GM21619 (cell line): Measurements from ENCODE around the gene NDUFB10.

Experiments used
- ATAC-seq: cut with Tn5 transposase; IDR thresholded peaks from one replicate; pipeline ENCODE4 v1.9.1; 2021; ENCODE audit not compliant: unreplicated experiment

NDUFB10 gene

GRCh38 chr16:1998852-1999801, 39.8 kb downstream of the NDUFB10 start:
- no peak for ATAC-seq

GRCh38 chr16:1999866-2000514, 40.7 kb downstream of the NDUFB10 start:
- no peak for ATAC-seq

DNA sequence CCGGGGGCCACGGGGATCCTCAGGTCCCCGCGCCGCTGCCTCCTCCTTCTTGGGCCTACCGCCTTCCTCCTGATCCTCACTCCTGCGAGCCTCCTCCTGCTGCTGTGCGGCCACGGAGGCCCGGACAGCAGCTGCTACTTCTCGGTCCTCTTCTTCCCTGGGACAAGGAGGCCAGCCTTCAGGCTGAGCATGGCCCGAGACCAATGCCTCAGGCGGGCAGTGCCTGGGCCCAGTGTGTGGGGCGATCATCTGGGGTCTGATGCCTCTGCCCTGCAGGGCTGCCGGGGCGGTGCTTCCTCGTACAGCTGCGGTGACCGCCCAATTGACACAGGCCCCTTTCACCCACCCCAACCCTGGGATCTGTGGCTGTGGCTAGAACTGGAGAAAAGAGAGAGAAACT, 41.7 kb downstream of the NDUFB10 start:
- no peak for ATAC-seq

- ATAC-seq: no peak
Measured at GRCh38 chr16:2001456-2002355, 42.4 kb downstream of the NDUFB10 start.

DNA sequence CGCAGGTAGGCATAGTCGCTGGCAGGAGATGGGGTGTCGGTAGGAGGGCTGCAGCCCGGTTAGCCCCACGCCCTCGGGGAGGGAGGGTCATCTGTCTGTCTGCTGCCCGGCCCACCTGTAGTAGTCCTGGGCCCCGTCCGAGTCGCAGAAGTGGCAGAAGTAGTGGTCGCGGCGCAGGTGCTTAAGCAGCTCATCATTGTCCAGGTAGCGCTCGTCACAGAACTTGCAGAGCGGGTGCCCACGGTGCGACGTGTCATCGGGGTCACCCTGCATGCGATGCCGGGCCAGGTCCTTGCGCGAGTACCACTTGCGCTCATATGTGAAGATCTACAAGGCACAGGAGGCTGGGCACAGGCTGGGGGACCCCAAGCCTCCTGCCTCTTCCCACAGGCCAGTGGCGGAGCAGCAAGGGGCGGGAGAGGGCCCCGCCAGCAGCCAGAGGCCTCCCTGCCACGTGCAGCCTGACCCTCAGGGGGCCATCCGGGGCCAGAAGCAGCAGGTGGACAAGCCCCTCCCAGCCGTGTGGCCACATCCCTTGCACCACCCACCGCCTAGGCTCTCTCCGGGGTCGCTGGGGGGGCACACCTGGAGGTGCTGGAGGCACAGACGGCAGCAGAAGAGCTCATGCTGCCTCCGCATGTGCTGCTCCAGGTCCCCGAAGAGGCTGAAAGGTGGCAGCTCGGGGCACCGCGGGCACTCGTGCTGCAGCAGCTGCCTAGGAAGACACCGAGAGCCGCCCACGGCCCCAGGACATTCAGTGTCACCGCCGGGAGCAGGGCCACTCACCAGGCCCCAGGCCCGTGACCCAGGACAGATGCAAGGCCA, 43.3 kb downstream of the NDUFB10 start:
- ATAC-seq: no peak

DNA sequence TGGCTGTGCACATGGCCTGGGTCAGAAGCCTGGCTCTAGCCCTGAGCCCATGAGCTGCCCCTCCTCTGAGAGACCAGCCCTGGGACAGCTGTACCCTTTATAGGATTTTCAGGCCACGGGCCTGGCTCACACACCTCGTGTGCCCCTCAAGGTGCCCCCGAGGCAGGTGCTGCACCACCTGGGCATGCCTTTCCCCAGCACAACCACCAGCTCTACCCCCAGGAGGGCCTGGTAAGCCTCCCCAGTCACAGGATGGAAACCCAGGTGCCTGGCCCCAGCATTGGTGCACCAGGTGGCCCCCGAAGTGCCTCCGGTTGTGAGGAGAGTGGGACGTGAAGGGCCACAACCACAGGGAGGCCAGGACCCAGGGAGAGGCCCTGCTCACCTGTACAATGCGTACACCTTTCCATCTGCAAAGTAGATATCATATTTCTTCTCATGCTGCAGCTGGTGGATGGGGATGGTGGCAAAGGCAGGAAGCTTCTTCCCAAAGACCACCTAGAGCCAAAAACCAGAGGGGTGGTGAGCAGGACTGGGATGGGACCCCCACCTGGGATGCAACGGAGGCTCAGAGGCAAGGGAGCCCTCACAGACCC, 44.0 kb downstream of the NDUFB10 start:
- no peak for ATAC-seq

DNA sequence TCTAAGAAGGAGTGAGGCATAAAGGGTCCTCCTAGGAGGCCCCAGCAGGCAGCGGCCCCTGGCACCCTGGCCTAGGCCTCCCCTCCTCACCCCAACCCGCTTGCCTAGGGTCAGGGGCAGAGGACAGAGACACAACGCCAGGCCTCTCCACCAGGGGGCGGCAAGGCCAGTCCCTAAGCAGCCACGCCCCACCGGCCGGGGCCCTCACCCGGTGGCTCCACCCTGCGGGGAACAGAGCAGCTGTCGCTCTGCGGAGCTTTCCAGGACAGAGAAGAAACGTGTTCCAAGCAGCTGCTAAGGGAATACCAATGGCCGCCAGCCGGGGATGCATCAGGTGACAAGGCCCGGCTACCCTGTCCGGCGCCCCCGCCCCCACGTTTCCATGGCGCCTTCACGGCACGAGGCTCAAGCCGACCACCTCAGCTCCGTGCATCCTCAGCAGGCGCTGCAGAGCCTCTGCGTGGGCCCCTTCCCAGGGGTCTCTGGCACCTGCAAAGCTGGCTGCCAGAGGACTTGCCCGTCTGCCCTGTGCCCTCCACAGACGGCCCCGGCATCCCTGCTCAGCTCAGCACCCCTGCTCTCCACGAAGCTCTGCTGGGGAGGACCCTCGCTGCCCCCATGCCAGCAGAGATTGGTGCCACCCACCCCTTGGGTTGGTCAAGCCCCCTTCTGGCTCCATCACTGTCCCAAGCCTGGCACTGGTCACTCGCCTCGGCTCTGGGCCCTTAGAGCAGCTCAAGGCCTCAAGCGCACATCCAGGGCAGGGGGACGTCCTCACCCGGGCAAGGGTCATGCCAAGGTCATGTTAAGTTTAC, 44.7 kb downstream of the NDUFB10 start:
- no peak for ATAC-seq

- ATAC-seq: no peak
Measured at GRCh38 chr16:2004795-2005517, 45.6 kb downstream of the NDUFB10 start.

DNA sequence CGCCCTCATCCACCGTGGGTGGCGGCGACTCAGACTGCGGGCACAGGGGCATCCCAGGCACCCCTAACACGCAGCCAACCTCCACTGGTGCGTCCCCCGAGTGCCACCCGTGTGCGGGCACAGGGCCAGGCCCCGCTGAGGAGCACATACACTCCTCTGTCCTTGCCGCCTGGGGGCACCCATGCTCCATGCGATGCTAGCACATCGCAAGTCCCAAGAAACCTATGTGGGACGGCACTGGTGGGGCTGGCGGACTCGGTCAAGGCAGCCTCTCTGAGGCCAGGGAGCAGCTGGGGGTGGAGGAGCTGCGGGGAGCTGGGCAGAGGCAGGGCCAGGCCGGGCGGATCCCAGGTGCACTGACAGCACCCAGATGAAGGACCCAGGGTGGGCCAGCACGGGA, 46.3 kb downstream of the NDUFB10 start:
- no peak for ATAC-seq

- ATAC-seq: no peak
Measured at GRCh38 chr16:2006317-2006716, 47.0 kb downstream of the NDUFB10 start.

DNA sequence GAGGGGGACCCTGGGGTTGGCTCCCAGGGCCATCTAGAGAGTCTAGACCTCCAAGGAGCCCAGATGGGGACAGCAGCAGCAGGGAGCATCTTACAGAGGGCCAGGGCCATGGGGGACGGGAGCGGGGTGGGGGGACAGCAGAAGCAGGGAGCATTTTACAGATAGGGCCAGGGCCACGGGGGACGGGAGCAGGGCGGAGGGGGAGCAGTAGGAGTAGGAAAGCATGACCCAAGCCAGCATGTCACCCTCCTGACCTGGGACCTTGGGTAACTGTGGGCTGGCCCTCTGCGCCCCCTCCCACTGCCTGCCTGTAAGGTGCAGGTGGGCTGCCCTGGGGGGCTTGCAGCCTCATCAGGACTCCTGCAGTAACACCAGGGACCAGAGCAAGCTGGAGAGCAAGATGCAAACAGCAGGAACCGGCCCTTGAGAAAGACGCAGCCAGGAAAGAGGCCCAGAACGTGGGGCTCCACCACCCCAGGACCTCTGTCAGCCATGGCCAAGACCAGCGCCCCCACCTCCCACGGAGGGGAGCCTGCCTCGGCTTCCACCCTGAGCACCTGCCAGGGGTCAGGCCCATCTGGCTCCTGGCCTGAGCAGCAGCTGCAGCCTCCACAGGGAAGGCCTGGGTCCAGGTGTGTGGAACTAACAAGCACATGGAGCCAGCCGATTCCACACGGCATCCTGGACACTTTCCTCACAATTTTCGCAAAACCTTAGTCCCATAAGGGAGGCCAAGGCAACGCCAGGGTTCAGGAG, 47.9 kb downstream of the NDUFB10 start:
- no peak for ATAC-seq

DNA sequence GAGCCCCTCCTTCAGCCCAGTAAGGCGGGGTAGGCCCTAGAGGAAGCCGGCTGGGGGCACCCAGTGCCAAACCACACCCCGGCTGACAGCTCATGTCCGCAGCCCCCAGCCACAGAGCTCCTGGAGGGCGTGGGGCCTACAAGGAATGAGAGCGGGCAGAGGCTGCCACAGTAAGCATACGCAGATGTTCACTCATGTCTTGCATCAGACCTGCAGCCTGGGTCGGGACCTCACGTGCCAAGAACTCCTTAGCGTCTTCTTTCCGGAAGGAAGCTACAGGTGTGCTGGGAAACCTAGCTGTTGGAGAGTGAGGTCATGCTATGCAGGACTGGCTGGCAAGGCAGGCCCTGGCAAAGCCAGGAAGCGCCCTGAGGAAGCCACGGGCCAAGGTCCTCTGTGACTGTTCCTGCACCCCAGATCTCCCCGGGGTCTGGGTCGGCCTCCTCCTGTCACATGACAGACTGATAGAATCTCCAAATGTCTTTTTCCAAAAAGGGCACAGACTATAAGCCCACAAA, 48.7 kb downstream of the NDUFB10 start:
- no peak for ATAC-seq

GRCh38 chr16:2008631-2009163, 49.4 kb downstream of the NDUFB10 start:
- peak; percentile 1 for ATAC-seq

- ATAC-seq: peak; percentile 25
Measured at GRCh38 chr16:2009164-2009711, 49.9 kb downstream of the NDUFB10 start.

DNA sequence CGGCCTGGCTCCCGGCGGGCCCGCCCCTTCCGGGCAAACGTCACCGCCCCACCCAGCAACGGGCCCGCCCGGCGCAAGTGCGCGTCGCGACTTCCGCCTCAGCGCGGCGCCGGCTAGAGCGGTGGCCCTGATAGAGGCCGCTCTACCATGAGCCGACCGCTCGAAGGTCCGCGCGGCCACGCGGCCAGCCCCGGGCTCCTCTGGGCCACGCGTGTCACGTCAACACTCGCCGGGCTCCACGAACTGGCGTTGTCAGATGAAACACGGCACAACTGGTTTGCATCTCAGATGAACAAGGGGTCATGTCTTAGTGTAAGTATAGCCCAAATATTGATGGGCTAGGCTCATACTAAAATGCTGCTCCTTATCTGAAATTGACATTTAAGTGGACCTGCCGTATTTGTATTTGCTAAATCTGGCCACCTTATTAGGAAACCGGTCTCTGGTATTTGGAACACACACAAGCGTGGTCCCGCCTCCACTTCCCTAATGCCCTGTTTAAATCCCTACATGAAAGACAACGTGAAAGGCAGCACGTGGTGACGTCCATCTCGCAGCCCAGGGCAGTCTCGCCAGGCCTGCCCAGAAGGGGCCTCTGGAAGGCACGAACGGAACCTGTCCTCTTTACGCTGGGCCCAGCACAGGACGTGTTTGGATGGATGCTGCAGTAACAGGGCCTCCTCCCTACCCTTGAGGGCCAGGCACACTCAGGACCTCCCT, 50.6 kb downstream of the NDUFB10 start, which contains the start of gene ZNF598:
Gene ZNF598 (minus strand): TSS at position 31 of the 720 bp plus-strand sequence.
- peak; percentile 78 for ATAC-seq
